ENCODE data around the gene CXCL13.

GRCh38 chr4:77618383-77619241 lies 13.0 kb downstream of the CXCL13 start:
- TF ChIP-seq CTCF (conservative IDR thresholded peaks at IDR 0.05 in 1 of 2, IDR thresholded peaks at IDR 0.05 in 1 of 2; ENCODE audit: extremely low read depth in 1 of 2, insufficient read depth in 1 of 2, low read depth in 1 of 2, low read length in 2 of 2) (peak; percentile 75 to 84), EZH2 (IDR thresholded peaks at IDR 0.05; ENCODE audit: borderline replicate concordance, low read length) (no peak)
